GM19463 (cell line): Measurements from ENCODE around the gene HOXD3.

Experiments
- ATAC-seq: cut with Tn5 transposase; IDR thresholded peaks from one replicate; pipeline ENCODE4 v1.9.1; 2021; ENCODE audit warnings: mild to moderate bottlenecking, moderate library complexity; ENCODE audit not compliant: unreplicated experiment

Gene HOXD3

GRCh38 chr2:176132205-176133171 is 24.6 kb upstream of the HOXD3 start:
- no peak for ATAC-seq

GRCh38 chr2:176133389-176133788 is 23.7 kb upstream of the HOXD3 start:
- no peak for ATAC-seq

GRCh38 chr2:176134035-176134434 is 23.1 kb upstream of the HOXD3 start:
- no peak for ATAC-seq

GRCh38 chr2:176135035-176135440 is 22.1 kb upstream of the HOXD3 start:
- no peak for ATAC-seq

GRCh38 chr2:176136374-176137251 is 20.5 kb upstream of the HOXD3 start:
- no peak for ATAC-seq

GRCh38 chr2:176137252-176137580 is 19.9 kb upstream of the HOXD3 start:
- ATAC-seq: no peak

GRCh38 chr2:176137906-176138305 is 19.2 kb upstream of the HOXD3 start:
- no peak for ATAC-seq

- ATAC-seq: no peak
Measured at GRCh38 chr2:176138526-176138922, 18.6 kb upstream of the HOXD3 start.

GRCh38 chr2:176138923-176139660 is 18.0 kb upstream of the HOXD3 start:
- no peak for ATAC-seq

GRCh38 chr2:176139661-176140512 is 17.2 kb upstream of the HOXD3 start:
- no peak for ATAC-seq

GRCh38 chr2:176140513-176141317 is 16.4 kb upstream of the HOXD3 start:
- peak; percentile 96 for ATAC-seq

- no peak for ATAC-seq
Measured at GRCh38 chr2:176142281-176142680, 14.8 kb upstream of the HOXD3 start.

- no peak for ATAC-seq
Measured at GRCh38 chr2:176145085-176145969, 11.8 kb upstream of the HOXD3 start.

GRCh38 chr2:176146101-176146500 is 11.0 kb upstream of the HOXD3 start:
- no peak for ATAC-seq

GRCh38 chr2:176146645-176147044 is 10.5 kb upstream of the HOXD3 start:
- ATAC-seq: no peak

- ATAC-seq: no peak
Measured at GRCh38 chr2:176147210-176147799, 9.8 kb upstream of the HOXD3 start.

- ATAC-seq: no peak
Measured at GRCh38 chr2:176147800-176148496, 9.2 kb upstream of the HOXD3 start.
